Choroid plexus epithelial cell (primary cell): ENCODE results near the gene BRI3BP.

Experiments used
- DNase-seq: peaks from one replicate; pipeline ENCODE4 v3.0.0-alpha.2; 2010; ENCODE audit warnings: low read depth
- H3K4me3 ChIP-seq: 2 replicates; pipeline ENCODE4 v1.5.1; 2011; ENCODE audit warnings: low read depth, mild to moderate bottlenecking, control low read depth, low read length, moderate library complexity
- CTCF ChIP-seq: conservative IDR thresholded peaks from 2 replicates; pipeline ENCODE4 v1.5.1; 2011; ENCODE audit warnings: low read depth, mild to moderate bottlenecking, control low read depth, inconsistent platforms, low read length, moderate library complexity

The BRI3BP gene

GRCh38 chr12:124964251-124964650, 29.2 kb upstream of the BRI3BP start:
- DNase-seq: no peak
- H3K4me3 ChIP-seq: no peak overlapping the region
- no peak for TF ChIP-seq CTCF

- H3K4me3 ChIP-seq: no peak overlapping the region
- no peak for TF ChIP-seq CTCF
- no peak for DNase-seq
These were observed 28.5 kb upstream of the BRI3BP start for GRCh38 chr12:124964836-124965462.

- TF ChIP-seq CTCF: no peak
- DNase-seq: no peak
- H3K4me3 ChIP-seq: no peak overlapping the region
These were observed 26.3 kb upstream of the BRI3BP start for GRCh38 chr12:124967016-124967739.

GRCh38 chr12:124968656-124969055, 24.8 kb upstream of the BRI3BP start:
- no peak for DNase-seq
- H3K4me3 ChIP-seq: no peak overlapping the region
- TF ChIP-seq CTCF: no peak

- no peak for TF ChIP-seq CTCF
- no peak overlapping the region for H3K4me3 ChIP-seq
- DNase-seq: no peak
These were observed 22.6 kb upstream of the BRI3BP start for GRCh38 chr12:124970647-124971402.

- H3K4me3 ChIP-seq: no peak overlapping the region
- no peak for TF ChIP-seq CTCF
- no peak for DNase-seq
These were observed 21.8 kb upstream of the BRI3BP start for GRCh38 chr12:124971603-124972002.
